M059J (cell line): ENCODE results near the gene PSMA7. TPM values are rescaled to one million over a fixed set of nuclear protein-coding genes. Genes with fewer than 3 reads are reported as not detected.

Experiments used
- DNase-seq: peaks from one replicate; pipeline ENCODE4 v3.0.0-alpha.2; 2012; ENCODE audit warnings: low read depth
- total RNA-seq: library from RNA; depleted of rRNA; stranded (reverse); fragments of >200 nt; shearing (Covaris generic); gene quantifications from 2 replicates; pipeline ENCODE4 v1.2.3, GENCODE V29; 2014

PSMA7 gene
- total RNA-seq, 1 experiment from 2014 or later, result 881 TPM

- no peak for DNase-seq
Observed at GRCh38 chr20:62171245-62171644, 28.1 kb upstream of the PSMA7 start.

DNA sequence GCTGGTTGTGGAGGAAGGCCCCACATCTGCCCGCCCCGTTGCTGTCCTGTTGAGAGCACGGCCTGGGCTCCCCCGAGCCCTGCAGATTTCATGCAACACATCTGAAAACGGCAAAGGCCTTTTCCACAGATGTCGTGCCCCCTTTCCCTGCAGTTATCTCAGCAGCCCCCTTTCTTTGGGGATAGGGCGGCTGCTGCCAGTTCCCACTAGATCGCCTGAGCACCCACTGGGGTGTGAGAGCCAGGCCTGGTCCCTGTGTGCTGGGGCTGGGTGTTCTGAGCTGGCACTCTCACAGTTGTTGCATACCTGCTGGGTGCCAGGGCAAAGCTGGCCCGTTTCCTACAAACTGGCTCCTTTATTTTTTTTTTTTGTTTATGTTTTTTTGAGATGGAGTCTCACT is 27.3 kb upstream of the PSMA7 start:
- no peak for DNase-seq

DNA sequence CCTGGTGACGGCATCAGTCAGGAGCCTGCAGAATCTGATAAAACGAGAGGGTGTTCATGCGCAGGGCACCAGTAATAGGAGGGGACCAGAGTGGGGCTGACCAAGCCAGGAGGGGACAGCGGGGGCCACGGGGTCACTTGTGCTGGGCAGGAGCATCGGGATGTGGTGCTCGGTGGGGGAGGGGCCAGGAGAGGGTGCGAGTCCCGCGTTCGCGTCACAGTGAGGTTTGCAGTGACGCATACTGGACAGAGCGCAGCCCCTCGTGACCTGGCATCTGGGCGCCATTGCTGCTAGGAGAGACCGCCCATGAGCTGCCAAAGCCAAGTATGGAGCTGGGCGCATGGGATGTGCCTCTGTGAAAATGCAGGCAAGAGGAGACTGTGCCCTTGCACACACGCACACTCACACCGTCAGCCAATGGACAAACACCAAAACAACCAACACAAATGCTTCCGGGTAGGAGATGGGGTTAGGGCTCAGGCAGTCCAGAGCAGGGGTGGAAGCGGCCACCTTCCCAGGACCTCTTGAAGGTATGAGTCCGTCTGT is 25.8 kb upstream of the PSMA7 start:
- DNase-seq, result no peak

DNA sequence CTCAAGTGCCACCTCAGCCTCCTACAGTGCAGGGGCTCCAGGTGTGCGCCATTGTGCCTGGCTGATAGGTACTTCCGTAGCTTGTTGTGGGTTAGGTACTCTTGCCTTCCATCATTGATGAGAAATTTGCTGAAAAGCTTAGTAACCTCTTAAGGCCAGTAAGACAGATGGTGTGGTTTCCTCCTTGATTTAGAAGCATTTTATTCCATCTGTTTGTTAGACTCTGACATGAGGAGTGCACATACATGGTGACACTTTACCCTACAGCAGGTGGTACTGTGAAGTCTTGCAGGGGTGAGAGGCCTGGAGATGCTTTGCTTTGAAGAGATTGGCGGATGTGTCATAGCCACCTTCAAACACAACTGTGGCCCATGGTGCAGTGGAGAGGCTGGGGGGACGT is 24.9 kb upstream of the PSMA7 start:
- no peak for DNase-seq

GRCh38 chr20:62167474-62167873 is 24.3 kb upstream of the PSMA7 start:
- no peak for DNase-seq

DNA sequence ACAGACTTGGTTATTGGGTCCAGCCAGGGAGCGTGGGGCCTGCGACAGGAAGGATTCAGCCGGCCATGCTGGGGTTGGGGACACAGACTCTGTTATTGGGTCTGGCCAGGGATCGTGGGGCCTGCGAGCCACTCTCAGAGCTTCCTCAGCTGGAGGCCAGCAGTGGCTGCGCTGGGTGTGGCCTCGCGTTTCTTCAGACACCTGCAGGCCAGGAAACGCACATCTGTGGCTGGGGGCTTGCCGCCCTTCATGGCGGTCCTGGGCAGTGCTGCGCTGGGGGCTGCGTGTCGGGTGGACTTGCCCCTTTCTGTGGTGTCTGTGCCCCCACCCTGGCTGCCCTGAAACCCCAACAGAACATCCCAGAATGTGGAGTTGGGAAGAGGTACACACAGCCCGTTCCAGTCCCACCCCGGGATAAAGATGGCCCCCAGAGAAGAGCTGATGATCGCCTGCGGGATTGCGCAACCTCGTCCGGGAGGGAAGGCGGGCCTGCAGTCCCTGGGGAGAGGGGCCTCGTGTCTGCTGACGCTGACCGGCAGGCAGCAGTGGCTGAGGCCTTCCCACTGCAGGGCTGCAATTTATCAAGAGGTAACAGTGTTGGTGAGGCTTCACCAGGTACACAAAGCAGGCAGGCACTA is 22.7 kb upstream of the PSMA7 start:
- no peak for DNase-seq

- no peak for DNase-seq
Observed at GRCh38 chr20:62164879-62165761, 21.9 kb upstream of the PSMA7 start.

DNA sequence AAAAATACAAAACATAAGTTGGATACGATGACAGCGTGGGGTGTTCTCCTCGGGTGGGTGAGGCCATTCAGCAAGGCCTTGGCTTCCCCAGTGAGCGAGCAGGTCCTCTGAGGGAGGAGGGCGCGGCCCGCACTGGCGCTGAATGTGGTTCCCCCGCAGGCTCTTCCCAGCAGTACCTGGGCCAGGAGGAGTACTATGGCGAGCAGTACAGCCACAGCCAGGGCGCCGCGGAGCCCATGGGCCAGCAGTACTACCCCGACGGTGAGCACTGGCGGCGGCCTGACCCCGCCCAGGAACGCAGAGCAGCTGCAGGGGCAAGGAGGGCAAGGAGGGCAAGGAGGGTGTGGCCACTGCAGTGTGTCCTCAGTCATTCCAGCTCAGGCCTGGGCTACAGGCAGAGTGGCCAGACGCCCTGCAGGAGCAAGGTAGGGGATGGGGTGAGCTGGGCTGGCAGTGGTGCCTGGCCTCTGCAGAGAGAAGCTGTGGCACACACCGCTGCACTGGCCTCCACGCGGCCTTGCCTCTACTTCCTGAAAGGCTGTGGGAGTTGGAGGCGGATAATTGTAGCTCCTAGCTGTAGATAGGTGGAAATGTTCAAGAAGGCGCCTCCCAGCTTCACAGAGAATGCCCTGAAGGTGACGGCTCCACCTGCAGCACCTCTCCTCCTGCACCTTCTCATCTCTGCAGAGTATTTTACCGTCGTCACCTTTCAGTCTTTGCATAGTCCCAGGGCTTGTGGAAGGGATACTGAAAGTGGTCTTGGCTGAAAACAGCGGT is 21.0 kb upstream of the PSMA7 start:
- DNase-seq, result no peak

DNA sequence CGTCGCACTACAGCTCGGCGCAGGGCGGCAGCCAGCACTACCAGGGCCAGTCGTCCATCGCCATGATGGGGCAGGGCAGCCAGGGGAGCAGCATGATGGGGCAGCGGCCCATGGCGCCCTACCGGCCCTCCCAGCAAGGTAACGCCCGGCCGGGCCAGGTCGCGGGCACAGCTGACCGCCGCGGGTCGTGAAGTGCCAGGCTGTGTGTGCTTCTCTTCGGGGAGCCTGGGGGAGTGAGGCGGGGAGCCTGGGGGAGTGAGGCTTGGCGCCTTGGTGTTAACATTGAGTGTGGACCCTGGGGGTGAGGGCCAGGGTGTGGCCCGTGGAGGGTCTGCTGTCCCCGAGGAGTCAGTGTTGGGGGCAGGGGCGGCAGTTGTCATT is 20.3 kb upstream of the PSMA7 start:
- no peak for DNase-seq

DNA sequence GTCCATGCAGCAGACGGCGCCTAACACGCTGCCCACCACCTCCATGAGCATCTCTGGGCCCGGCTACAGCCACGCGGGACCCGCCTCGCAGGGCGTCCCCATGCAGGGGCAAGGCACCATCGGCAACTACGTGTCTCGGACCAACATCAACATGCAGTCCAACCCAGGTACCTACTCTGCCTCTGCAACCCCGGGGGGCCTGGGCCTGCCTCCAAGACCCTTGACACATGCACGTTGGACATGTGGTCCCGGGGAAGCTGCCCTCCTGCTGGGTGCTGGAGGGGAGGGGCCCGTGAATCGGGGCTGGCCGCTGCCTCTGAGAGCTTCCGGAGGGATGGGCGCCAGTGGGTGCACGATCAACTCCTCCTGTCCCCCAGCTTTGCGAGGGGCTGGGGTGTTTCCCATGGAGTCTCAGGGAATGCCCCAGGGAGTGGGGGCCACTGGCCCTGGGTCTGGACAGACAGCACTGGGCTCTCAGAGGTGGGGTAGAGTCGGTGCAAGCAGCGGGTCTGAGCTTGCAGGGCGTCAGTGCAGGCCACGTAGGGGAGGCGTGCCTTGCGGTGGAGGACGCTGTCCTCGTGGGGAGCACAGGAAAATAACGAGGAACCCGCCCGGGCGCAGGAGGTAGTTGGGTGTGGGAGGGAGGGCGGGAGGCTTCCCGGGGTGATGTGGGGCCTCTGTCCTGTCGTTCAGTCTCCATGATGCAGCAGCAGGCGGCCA is 19.7 kb upstream of the PSMA7 start:
- no peak for DNase-seq

DNA sequence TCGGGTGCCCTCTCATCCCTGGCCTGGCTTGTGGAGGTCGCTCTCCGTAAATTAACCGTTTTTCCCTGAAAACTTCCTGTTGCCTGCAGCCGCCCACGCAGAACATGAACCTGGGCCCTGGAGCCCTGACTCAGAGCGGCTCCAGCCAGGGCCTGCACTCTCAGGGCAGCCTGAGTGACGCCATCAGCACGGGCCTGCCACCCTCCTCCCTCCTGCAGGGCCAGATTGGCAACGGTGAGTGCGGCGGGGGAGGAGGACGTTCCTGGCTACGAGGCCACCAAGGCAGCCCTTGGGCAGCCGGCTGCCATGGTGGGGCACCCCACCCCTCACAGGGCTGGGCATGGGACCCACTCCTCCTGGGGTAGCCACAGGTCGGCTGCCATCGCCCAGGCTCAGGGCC is 18.2 kb upstream of the PSMA7 start:
- DNase-seq, result peak; percentile 34

GRCh38 chr20:62160876-62161275 is 17.7 kb upstream of the PSMA7 start:
- no peak for DNase-seq

DNA sequence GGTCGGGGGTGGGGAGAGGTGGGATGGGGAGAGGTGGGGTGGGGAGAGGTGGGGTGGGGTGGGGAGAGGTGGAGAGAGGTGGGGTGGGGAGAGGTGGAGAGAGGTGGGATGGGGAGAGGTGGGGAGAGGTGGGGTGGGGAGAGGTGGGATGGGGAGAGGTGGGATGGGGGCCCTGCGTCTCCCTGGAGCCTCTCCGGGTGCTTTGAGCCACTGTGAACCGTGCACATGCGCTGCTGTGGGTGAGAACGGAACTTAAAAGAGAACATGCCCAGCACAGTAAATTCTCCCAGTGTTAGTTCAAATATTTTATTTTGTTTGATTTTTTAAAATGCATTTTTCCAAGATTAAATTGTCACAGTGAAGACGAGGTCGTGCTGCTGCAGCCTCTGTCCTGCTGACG is 17.1 kb upstream of the PSMA7 start:
- no peak for DNase-seq

GRCh38 chr20:62159839-62160238 is 16.6 kb upstream of the PSMA7 start:
- DNase-seq, result peak; percentile 95

GRCh38 chr20:62159052-62159451 is 15.9 kb upstream of the PSMA7 start:
- no peak for DNase-seq

DNA sequence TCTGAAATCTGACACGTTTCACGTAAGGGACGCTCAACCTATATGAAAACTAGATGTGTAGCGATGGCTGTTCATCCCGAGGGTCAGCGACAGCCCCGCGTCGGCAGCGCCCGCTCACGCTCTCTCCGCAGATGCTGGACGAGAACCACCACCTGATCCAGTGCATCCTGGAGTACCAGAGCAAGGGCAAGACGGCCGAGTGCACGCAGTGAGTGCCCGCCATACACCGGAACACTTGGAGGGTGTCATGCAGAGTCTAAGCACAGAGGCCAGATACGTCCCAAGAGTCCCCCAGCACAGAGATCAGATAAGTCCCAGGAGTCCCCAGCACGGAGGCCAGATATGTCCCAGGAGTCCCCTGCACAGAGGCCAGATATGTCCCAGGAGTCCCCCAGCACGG is 15.3 kb upstream of the PSMA7 start:
- DNase-seq, result no peak

- no peak for DNase-seq
Observed at GRCh38 chr20:62158088-62158400, 14.8 kb upstream of the PSMA7 start.

DNA sequence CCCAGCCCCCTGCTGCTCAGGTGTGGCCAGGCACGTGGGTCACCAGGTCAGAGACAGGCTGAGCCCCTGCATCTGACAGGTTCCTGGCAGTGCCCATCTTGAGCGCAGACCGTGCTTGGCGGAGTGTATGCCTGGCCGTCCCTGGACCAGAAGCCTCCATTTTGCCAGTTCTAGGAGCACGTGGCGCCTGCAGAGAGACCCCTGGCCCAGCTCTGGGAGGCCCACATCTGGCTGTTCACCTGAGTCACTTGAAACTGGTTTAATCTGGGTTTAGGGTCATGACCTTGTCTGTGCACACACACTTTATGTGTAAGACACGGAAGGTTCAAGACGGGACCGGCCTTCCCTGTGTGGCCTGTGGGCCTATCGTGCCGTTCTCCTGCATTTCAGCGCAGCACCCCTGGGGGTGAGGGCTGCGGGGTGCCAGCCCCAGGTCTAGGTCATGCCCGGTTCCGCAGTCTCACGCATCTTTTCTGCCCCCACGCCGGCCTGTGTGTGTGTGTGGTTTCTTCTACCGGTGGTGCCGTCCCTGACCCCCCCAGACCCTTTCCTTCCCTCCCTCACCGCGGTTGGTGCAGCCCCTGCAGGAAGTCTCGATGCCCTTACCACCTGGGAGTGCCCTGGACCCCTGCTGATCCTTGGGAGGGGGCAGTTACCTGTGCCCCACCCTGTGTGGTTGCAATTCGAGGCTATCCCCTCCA is 14.3 kb upstream of the PSMA7 start:
- no peak for DNase-seq

- peak; percentile 36 for DNase-seq
Observed at GRCh38 chr20:62156592-62157386, 13.6 kb upstream of the PSMA7 start.

GRCh38 chr20:62156254-62156556 is 13.0 kb upstream of the PSMA7 start:
- no peak for DNase-seq
